Kidney epithelial cell (primary cell): ENCODE measurements around the gene PDIK1L. TPM values are rescaled to one million over a fixed set of nuclear protein-coding genes. Genes with fewer than 3 reads are reported as not detected.

Experiments used
- DNase-seq: peaks from one replicate; pipeline ENCODE4 v3.0.0-alpha.2; 2010; ENCODE audit warnings: low read depth
- H3K27me3 ChIP-seq: 2 replicates; pipeline ENCODE4 v1.6.0; 2011; ENCODE audit warnings: low read length; ENCODE audit not compliant: control insufficient read depth, insufficient read depth
- H3K36me3 ChIP-seq: 2 replicates; pipeline ENCODE4 v1.5.1; 2011; ENCODE audit warnings: low read length; ENCODE audit not compliant: control insufficient read depth, insufficient read depth
- H3K4me3 ChIP-seq: 2 replicates; pipeline ENCODE4 v1.5.1; 2011; ENCODE audit warnings: low read depth, mild to moderate bottlenecking, control low read depth, low read length
- CTCF ChIP-seq: IDR thresholded peaks from 2 replicates; pipeline ENCODE4 v1.5.1; 2011; ENCODE audit warnings: mild to moderate bottlenecking, moderate library complexity, low read length, control low read depth, inconsistent platforms; ENCODE audit not compliant: insufficient read depth, poor library complexity, severe bottlenecking
- total RNA-seq: library from RNA; depleted of rRNA; stranded (reverse); fragments of >200 nt; gene quantifications from 2 replicates; pipeline ENCODE4 v1.2.3, GENCODE V29; 2015

The PDIK1L gene
- total RNA-seq, 1 donor from 2014 or later, result 6.6 TPM

- Histone ChIP-seq H3K27me3 (peaks cover 11% of the 10 kb centered on the region), H3K4me3 (no peak overlapping the region), H3K36me3 (no peaks in the 10 kb centered on the region)
- no peak for TF ChIP-seq CTCF
- no peak for DNase-seq
These were observed 41.7 kb upstream of the PDIK1L start for GRCh38 chr1:26069941-26070295.

DNA sequence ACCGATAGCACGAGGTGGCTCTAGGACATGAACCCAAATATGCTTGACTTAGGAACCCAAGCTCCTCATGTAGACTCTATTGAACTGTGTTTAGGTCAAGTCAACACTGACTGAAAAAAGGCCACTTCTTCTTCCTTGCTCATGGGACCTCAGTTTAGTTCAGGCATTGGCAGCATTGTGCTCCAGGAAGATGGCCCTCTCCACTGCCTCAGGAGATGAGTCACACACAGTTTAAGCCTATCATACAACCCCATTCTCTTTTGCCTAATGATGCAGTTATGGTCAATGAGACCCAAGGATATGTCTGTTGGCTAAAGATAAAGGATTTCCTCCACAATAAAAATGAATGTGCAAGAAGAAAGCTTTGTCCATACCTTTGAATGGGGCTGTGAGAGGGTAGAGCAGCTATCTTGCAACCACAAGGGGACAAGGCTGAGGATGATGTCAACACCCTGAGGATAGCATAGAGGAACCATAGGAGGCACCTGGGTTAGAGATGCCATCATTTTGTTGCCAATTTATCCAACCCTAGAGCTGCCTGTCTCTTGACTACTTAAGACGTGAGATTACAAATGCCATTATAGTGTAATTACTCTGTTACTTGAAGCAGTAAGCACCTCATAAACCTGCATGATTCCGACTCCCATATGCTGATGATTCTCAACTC is 41.2 kb upstream of the PDIK1L start:
- no peak overlapping the region for H3K4me3 ChIP-seq
- H3K27me3 ChIP-seq, result peaks cover 11% of the 10 kb centered on the region
- TF ChIP-seq CTCF, result no peak
- DNase-seq, result no peak
- H3K36me3 ChIP-seq, result no peaks in the 10 kb centered on the region

GRCh38 chr1:26070963-26071342 is 40.7 kb upstream of the PDIK1L start:
- no peak for TF ChIP-seq CTCF
- H3K4me3 ChIP-seq, result no peak overlapping the region
- H3K27me3 ChIP-seq, result peaks cover 13% of the 10 kb centered on the region
- no peak for DNase-seq
- H3K36me3 ChIP-seq, result no peaks in the 10 kb centered on the region

- H3K27me3 ChIP-seq, result peaks cover 10% of the 10 kb centered on the region
- H3K36me3 ChIP-seq, result no peaks in the 10 kb centered on the region
- TF ChIP-seq CTCF, result no peak
- DNase-seq, result no peak
- no peak overlapping the region for H3K4me3 ChIP-seq
These were observed 39.3 kb upstream of the PDIK1L start for GRCh38 chr1:26072305-26072704.

DNA sequence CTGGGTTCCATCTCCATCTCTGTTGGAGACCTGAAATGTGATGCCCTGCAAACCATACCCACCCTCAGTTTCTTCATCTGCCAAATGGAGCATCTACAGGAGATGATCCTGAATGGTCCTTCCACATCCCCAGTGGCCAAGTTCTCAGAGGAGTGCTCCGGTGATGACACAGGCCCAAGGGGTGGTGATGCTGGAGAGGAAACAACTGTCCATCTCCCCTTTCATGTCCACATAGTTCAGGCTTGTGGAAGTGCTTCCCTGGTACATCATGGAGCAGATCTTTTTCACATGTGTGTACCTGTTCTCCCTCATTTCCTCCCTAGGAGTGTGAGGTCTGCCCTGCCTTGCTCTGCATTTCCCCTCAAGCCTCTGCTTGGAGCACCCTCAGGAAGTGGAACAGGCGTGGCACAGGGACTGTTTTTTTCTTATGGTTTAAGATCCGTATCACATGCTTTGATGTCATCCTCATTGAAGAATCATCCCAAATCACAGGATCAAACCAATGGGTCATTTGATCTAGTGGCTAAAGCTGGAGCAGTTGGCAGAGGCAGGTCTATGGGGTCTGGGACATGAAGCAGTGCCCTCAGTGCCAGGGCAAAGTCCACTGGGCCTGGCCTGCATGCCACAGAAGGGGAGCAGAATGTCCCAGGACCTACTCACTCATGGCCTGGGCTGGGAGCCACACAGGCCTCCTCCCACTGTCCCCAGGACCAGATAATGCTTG is 36.0 kb upstream of the PDIK1L start:
- Histone ChIP-seq H3K4me3 (no peak overlapping the region), H3K27me3 (peaks cover 4% of the 10 kb centered on the region), H3K36me3 (no peaks in the 10 kb centered on the region)
- no peak for TF ChIP-seq CTCF
- no peak for DNase-seq
